GM12891 (cell line): Measurements from ENCODE around the gene ZPR1.

ENCODE experiments used
- PAX5 ChIP-seq: IDR thresholded peaks from 2 replicates; pipeline ENCODE4 v1.6.1; 2011; ENCODE audit warnings: low read length, moderate library complexity, mild to moderate bottlenecking; ENCODE audit not compliant: insufficient read depth, severe bottlenecking
- POLR2A ChIP-seq: IDR thresholded peaks from 2 replicates; pipeline ENCODE4 v1.6.1; 2011; ENCODE audit warnings: low read depth, low read length, control low read depth
- POLR2AphosphoS5 ChIP-seq: IDR thresholded peaks from 2 replicates; pipeline ENCODE4 v1.6.1; 2011; ENCODE audit warnings: low read depth, low read length, control low read depth
- SPI1 ChIP-seq: IDR thresholded peaks from 2 replicates; pipeline ENCODE4 v1.6.1; 2011; ENCODE audit warnings: low read depth, low read length, control low read depth

DNA sequence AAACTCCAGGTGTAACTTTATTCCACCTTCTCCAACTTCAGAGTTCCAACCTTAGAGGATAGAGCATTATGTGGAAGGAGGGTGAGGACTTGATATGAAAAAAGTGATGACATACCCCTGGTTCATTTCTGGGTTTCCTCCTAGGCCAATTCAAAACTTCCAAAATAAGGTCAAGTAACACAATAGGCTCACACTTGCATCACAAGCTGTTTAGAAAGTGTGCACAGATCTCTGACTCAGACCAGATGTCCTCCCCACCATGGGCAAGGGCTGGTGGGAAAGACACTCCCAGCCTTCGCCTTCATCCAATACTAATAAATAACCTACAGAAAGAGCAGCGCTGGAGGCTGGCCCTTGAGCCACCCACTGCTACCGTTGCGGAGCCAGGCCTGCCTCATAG is 9.3 kb downstream of the ZPR1 start:
- TF ChIP-seq POLR2A (no peak), PAX5 (no peak), POLR2AphosphoS5 (no peak), SPI1 (no peak)
